Measurements from ENCODE around the gene DEFB132.
A peak's percentile ranks its signal among the peaks of the same experiment; 100 is the strongest.

Gene DEFB132

DNA sequence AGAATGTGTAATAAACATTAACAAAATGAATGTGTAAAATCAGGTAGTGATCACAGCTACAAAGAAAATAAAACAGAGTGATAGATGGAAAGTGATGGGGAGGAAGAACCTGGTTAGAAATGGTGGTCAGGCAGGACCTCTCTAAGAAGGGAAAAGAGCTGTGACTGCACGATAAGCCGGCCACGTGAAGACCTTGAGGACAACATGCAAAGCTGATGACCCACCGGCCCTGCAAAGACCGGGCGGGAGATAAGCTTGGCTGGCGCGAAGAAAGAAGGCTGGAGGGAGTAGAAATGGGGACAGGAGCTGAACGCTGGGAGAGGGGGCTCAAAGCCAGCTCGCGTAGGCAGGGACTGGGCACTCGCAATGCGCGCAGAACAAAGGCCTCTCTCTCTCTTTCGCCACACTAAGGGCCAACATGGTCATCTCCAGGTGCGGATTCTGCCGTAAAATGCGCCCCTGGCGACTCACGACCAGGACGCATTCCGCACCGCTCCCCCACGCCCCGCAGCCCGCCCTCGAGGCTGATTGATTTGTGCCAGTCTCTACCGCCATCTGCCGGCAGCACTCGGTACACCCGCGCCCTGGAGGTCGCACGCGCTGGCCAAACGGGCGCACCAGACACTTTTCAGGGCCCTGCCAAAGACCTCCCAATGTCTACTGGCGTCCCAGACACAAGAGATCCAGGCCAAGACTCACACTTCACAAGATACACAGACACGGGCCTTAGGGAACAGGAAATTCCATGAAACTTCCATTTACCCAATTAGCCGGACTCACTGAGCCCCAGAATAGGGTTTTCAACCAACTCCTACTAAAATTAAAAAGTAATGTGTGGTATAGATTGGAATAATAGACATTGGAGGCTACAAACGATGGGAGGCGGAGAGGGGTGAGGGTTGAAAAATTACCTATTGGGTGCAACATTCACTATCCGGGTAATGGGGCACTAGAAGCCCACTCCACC is 9.4 kb downstream of the DEFB132 start:
- DNase-seq: peak; percentile 91 to 93

DNA sequence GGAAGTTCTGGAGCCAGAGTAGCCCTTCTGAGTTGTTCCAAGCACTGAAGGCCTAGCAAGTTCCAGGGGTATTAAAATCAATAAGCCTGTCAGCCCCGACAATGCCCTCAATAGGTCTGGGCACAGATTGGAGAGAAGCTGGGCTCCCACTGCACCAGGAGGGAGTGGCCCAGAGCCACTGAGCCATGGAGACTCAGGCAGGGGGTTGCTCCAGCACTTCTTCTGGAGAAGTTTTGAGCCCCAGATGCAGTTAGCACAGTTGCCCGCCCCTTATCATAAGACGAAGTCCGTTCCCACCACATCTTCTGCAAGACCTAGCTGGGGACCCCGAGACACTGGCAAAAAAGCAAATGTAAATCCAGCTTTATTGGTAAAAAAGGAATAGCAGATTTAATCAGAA is 13.0 kb downstream of the DEFB132 start:
- no peak for DNase-seq

DNA sequence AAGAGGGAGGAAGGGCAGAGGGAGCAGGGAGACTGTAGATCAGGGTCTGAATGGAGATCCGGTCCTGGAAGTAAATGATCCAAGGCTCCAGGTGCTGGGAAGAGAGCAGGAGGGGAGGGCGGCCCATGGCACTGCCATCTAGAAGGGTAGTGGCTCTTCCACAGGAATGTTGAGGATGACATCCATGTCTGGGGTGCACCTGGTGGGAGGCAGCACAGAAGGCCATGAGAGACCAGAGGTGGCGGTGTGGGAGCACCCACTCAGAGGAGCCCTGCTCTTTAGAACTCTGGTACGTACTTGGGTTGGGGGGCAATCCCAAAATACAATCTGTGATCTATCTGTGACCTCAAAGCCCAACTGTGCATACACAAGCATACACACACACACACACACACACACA is 13.5 kb downstream of the DEFB132 start:
- no peak for DNase-seq

DNA sequence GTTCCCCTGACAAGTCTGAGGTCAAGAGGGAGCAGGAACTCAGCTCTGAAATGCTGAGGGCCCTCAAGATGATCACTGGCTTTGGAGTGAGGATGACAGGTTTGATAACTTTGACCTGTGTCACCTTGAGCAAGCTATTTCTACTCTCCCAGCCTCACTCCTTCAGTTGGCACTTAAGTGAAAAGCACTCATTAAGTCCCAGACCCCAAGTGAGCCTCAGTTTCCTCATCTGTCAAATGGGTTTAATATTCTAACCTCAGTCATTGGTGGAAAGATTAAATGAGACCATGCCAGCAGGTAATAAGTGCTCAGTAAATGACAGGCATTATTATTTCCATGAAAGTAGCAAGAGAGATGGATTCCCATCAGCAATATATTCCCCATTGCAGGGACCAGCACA is 14.0 kb downstream of the DEFB132 start:
- no peak for DNase-seq

DNA sequence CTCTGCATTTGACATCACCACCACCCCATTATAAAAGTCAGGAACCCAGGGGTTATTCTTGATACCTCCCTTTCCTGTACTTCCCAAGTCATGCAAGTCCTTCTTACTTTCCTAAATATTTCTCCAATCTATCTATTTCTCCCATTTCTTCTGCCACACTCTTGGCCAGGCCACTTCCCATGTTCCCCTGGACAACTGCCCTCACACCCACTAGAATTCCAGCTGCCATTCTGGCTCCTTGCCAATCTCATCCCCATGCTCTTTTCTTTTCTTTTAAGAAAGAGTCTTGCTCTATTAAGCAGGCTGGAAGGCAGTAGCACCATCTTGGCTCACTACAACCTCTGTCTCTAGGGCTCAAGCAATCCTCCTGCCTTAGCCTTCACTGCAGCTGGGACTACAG is 15.2 kb downstream of the DEFB132 start:
- no peak for DNase-seq

DNA sequence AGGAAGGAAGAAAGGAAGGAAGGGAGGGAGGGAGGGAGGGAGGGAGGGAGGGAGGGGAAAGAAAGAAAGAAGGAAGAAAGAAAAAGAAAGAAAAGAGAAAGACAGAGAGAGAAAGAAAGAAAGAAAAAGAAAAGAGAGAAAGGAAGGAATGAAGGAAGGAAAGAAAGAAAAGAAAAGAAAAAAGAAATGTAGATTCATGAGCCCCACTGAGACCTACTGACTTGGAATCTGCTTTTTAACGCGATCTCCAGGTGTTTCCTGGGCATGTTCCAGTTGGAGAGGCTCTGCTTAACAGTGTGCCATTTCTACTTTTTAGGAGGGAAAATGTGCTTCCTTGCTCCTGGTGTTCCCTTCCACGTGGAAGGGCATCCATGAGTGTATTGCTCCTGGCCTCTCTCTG is 16.4 kb downstream of the DEFB132 start:
- DNase-seq: no peak

DNA sequence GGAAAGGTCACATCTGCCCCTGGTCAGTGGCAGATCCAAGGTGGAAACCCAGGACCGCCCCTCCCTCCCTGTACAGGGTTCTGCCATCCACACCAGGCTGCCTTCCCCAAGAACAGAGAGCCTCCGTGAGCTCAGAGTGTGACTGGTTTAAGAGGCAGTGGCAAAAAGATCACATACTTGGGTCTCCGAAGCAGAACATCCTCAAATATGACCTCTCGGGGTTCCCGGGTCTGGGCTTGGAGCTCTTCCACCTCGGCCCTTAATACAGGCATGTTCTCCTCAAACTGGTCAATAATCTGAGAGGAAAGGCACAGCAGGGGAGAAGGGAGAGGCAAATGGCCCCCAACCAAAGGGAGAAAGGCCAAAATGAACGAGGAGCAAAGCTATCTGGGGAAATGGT is 18.3 kb downstream of the DEFB132 start:
- no peak for DNase-seq

DNA sequence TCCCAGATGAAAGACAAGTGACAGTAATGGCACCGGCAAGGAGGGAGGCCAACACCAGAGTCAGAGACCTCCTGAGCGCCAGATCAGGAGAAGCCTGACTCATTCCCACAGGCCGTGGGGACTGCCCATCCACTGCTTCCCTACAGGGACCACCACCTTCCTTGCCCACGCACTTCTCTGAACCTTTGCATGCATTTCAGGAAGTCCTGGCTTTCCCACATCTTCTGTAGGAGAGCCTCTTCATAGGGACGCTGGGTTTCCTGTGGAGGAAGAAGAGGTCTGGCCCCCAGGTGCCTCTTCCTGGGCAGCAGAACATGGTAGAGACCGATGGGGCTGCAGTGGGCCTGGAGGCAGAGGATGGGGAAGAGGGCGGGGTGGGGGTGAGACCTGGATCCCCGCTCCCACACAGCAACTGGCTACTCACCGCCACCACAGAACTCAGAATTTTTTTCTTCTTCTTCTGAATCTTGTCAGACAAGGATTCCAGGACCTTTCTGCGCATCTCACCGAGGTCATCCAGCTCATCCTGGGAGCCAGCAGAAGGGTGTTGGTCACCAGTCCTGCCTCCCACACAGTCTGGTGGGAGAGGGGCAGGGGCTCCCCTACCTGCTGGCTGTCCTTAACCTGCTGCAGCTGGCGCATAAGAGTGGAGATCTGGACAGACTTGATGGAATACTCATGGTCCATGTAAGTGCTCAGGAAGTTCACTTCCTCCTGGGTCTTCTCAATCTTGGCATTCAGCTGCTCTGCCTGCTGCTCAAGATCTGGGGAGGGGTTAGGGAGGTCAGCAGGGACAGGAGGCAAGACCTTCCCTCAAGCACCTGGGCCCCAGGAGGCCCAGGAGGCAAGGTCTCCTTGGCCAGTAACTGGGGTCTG is 19.3 kb downstream of the DEFB132 start:
- no peak for DNase-seq

DNA sequence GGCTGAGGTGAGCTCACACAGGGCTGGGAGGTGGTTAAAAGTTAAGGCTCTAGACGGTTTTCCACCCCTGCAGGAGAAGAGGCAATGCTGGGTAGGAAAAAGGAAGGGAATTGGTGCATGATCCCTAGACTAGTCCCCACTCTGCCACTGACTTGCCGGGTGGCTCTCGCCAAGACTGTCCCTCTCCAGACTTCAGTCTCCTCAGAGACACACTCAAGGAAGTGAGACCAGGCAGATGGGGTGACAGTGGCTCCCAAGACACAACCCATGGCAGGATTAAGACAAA is 19.9 kb downstream of the DEFB132 start:
- DNase-seq: no peak

DNA sequence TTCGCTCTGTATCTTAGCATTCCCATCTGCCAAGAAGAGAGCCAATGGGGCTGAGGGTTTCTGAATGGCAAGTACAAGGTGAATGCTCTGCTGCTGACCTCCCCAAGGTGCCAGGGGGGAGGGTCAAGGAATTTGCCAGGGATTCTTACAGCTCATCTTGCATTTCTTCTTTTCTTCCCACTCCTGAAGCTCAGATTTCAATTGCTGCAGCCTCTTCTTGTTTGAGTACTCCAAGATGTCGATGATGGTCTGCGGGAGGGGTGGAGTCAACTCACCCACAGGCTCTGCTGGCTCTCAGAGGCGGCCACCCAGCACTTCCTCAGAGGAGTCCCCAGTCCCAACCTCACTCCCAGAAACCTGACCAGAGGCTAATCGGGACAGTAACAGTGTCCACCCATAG is 20.7 kb downstream of the DEFB132 start:
- no peak for DNase-seq

DNA sequence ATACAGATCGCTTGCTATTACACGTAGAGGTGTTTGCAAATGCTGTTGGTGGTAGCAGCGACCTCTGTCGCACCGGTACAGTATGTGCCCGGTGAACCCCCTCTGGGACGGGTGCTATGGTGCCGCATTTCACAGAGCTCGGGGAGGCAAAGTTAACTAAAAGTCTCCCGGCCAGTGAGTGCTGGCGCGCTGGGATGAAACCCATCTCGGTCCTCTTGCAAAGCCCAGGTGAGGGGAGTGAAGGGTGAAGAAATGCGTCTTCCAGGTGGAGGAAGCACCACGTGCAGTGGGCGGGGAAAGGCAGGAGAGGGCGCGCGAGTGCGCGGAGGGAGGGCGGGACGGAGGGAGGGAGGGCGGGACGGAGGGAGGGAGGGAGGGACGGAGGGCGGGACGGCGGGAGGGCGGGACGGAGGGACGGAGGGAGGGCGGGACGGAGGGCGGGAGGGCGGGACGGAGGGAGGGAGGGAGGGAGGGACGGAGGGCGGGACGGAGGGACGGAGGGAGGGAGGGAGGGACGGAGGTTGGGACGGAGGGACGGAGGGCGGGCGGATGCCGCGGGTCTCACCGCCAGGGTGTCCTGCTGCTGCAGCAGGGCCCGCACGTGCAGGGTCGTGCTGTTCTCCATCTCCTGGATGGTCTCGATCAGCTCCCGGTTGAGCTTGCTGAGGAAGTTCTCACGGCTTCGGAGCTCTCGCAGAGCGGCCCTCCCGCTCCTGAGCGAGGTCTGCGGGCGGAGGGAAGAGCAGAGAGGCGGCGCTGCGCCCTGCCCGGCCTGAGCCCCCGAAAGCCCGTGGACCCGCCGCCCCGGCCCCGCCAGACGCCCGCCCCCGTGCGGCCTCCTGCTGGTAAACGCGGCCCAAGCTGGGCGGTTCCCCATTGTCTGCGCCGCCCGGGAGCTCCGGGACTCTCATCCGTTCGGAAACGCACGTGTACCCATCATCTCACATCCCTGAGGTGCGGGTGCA is 21.4 kb downstream of the DEFB132 start:
- DNase-seq: no peak

DNA sequence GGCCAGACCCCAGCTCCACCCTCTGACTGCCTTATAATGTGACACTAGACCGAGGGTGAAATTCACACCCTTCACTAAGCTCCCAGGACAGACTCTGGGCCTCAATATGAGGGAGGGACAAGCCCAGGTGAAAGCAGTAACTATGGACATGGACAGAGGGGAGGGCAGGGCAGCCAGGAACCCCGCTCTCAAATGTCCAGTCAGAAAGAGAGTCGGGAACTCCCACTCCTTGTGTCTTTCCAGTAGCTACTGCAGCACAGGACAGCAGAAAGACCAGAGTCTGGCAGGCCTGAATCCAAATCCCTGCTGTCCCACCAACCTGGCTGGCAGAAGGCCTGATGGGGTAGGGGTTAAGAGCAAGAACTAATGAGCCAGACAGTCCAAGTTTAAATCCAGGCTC is 26.6 kb downstream of the DEFB132 start:
- no peak for DNase-seq

DNA sequence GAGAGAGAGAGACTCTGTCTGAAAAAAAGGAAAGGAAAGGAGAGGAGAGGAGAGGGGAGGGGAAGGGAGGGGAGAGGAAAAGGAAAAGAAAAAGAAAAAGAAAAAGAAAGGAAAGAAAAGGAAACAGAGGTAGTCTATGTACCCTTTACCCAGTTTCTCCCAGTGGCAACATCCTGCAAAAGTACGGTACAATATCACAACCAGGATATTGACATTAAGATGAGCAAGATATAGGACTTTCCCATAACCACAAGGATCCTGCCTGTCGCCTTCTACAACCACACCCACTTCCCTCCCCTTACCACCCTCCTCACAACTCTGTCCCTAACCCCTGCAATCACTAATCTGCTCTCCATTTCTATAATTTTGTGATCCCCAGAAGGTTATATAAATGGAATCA is 29.0 kb downstream of the DEFB132 start:
- no peak for DNase-seq

DNA sequence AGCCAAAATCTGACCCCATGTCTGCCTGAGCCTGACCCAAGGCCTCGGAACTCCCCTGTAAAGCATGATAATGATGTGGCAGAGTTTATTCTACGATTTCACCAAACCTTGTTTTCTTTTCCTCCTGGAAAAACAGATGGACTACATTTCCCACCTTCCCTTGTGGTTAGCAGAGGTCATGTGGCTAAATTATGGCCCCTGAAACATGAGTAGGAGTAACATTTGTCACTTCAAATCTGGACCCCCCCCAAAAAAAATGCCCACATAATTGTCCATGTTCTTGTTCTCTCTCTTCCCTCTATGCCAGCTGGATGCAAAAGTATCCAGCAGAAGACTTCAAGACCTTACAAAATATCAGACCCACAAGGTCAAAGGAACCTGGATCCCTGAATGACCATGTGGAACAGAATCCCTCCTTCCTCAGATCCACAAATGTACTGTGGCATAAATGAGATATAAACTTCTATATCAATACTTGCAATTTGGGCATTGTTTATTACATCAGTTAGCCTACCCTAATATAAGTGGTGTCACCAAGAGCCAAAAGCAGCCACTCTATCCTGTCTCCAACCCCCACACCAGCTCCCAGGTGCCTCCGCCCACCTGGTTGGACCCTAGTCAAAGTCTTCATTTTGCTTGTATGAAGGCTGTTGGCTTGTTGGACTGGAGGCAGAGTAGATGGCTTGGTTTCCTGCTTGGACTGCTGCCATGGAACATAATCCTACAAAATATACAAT is 31.6 kb downstream of the DEFB132 start:
- DNase-seq: no peak

DNA sequence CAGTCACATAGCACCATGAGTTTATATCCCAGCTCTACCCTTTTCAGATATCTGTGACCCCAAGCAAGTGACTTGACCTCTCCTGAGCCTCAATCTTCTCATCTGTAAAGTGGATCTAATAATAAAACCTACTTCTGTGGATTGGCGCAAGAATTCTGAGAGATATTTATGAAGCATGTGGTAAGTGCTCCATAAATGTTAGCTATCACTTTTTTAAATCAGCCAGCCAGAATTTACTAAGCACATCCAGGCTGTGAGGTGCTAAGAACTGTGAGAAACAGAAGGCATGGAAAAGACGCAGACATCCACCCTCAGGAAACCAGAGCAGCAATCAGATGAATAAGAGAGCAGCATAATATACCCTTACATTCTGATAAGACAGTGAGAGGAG is 32.2 kb downstream of the DEFB132 start:
- DNase-seq: no peak

DNA sequence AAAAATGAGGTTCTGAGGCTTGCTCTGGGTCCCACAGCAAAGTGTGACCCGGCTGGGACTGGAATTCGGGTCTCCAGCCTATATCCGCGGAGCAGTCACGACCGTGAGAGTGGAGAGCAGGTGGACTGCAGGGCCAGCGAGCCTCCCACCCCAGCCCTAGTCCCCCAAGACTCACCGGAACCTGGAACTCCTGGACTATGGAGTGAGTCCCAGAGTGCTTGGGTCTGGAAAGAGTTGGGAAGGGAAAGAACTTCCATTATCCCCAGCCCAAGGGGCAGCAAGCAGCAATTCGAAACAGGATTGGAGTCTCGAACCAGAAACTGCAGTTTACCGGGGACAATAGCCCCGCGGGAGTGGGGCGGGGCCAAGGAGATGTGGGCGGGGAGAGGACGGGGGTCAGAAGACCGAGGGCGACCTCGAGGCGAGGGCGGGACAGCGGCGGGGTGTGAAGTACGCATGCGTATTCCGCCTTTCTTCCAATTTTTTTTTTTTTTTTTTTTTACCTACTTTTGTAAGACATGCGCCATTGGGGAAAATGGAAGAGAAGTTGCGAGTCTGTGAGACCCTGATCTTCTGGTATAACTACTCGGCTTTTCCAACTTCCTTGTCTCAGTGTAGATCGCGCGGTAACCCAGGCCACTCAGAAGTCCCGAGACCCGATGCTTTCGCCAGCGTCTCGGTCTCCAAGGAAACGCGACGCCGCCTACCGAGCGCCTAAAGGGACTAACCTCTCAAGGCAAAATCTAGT is 32.7 kb downstream of the DEFB132 start, which contains the start of gene C20orf96:
C20orf96 (minus strand) TSS at position 667 of the 748 bp plus-strand sequence; CDS start at position 527, 140 bp downstream.
- peak; percentile 80 to 82 for DNase-seq

DNA sequence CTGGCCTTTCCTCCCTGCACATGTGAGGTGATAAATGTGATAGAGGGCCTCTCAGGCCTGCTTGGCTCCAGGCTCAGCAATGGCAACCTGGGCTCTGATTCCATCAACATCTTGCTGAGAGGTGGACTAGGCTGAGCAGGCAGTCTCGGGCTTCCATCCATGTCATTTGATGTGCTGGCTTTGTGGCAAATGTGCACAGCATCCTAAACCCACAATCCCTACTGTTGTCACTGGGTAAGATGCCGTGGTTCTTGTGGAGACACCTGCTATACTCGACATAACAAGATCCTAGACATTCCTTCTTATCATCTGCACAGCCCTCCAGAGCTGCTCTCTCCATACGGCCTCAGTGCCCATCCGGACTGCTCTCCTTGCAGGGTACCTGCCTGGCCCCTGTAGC is 37.1 kb downstream of the DEFB132 start:
- no peak for DNase-seq

DNA sequence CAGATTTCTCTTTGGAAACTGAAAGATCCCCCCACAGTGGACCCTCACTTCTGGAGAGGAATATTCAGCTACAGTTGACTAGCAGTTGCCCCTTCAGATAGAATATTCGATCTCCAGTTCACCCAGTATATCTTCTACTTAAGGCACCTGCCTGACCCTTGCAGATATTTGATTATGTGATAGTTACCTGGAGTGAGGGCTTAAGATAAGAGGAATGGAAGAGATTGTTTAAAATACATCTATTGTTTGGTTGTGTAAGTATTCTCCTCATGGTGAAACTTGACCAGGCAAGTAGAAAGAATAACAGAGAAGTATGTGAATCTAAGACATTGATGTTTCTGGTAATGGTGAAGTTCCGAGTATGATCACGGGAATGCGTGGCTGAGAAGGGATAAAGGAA is 38.3 kb downstream of the DEFB132 start:
- DNase-seq: no peak

DNA sequence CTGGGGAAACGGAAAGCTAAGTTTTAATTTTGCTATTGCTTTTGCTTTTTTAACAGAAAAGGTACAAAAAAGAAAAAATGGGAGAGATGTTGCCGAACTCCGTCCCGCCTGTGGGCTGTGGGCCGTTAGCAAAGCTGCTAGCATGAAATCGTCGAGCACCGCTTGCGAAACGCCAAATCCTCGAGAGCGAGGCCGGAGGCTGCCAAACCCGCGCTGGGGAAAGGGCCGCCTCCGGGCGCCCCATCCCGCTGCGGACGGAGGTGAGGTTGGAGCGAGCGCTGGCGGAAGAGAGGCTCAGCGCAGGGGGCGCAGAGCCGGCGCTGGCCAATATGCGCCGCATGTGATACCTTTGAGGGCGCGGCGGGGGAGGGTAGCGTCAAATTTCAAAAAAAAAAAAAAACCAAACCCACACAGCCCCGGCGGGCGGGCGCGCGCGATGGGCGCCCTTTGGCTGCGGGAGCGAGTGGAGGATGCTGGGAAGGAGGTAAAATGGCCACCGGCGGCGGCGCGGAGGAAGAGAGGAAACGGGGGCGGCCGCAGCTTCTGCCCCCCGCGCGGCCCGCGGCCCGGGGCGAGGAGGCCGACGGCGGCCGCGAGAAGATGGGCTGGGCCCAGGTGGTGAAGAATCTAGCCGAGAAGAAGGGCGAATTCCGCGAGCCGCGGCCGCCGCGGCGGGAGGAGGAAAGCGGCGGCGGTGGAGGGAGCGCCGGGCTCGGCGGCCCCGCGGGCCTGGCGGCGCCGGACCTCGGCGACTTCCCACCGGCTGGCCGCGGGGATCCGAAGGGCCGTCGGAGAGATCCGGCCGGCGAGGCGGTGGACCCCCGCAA is 39.8 kb downstream of the DEFB132 start, which contains the start of gene ZCCHC3:
ZCCHC3 (plus strand) TSS at position 473 of the 827 bp plus-strand sequence; CDS start at position 490, 17 bp downstream.
- peak; percentile 76 for DNase-seq
